GM12878 (cell line): ENCODE measurements around the gene SPOCK1. TPM values are rescaled to one million over a fixed set of nuclear protein-coding genes. Genes with fewer than 3 reads are reported as not detected.

Experiments
- ATAC-seq: fragments of 200-7000 bp; cut with Tn5 transposase; 3 replicates; pipeline ENCODE4 v1.9.1; 2020; ENCODE audit warnings: mild to moderate bottlenecking, moderate library complexity
- BruUV-seq: library from RNA; stranded (reverse); fragments of 400-500 nt; replicated peaks from 2 replicates; lab custom pipeline; 2021; lab: Mats Ljungman, UMichigan
- CTCF ChIA-PET: fragments of 300-600 bp; sonication (Branson Sonifier 250); formaldehyde crosslinking; extraction: SDS; loops from one replicate; lab custom pipeline; 2021; ENCODE audit warnings: inconsistent platforms; lab: Yijun Ruan, JAX
- POLR2A ChIA-PET: fragments of 350-600 bp; formaldehyde crosslinking; extraction: SDS; loops from one replicate; lab custom pipeline; 2021; ENCODE audit warnings: inconsistent platforms; lab: Charles Lee
- RAD21 ChIA-PET: fragments of 300-600 bp; sonication (Branson Sonifier 250); formaldehyde crosslinking; loops from one replicate; lab custom pipeline; 2023; ENCODE audit warnings: antibody characterized with exemption; ENCODE audit not compliant: unreplicated experiment; lab: Charles Lee
- SMC1A ChIA-PET: fragments of 300-600 bp; sonication (Branson Sonifier 250); formaldehyde crosslinking; loops from one replicate; lab custom pipeline; 2023; ENCODE audit not compliant: unreplicated experiment, uncharacterized antibody; lab: Charles Lee
- DNase-seq: peaks from one replicate; pipeline ENCODE4 v3.0.0-alpha.2; 2011; ENCODE audit warnings: low read depth, low spot score
- FAIRE-seq: peaks from 3 replicates; lab custom pipeline; 2011; peaks lifted over from hg19 to GRCh38; lab: Jason Lieb, UNC
- H2AFZ ChIP-seq: 2 replicates; pipeline ENCODE4 v1.6.0; 2011; ENCODE audit warnings: low read depth, low read length, control low read depth; ENCODE audit not compliant: control insufficient read depth
- H3K27ac ChIP-seq: 2 replicates; pipeline ENCODE4 v1.5.1; 2011; ENCODE audit warnings: control low read depth; ENCODE audit not compliant: control insufficient read depth, insufficient read depth
- H3K27me3 ChIP-seq, 2 experiments: replicated peaks in 1 of 2; 2 replicates each; pipeline versions ENCODE4 v1.6.0 to v1.6.1; 2011; ENCODE audit warnings: low read length in 1 of 2; ENCODE audit not compliant: control insufficient read depth in 2 of 2, insufficient read depth in 2 of 2
- H3K36me3 ChIP-seq, 2 experiments: 2 replicates each; pipeline ENCODE4 v1.5.1; 2011; ENCODE audit warnings: low read length in 1 of 2; ENCODE audit not compliant: control insufficient read depth in 2 of 2, insufficient read depth in 2 of 2
- H3K4me1 ChIP-seq: 2 replicates; pipeline ENCODE4 v1.6.1; 2011; ENCODE audit warnings: mild to moderate bottlenecking, low read length, moderate library complexity, mixed read lengths; ENCODE audit not compliant: control insufficient read depth, insufficient read depth
- H3K4me2 ChIP-seq: 2 replicates; pipeline ENCODE4 v1.6.0; 2011; ENCODE audit warnings: control low read depth; ENCODE audit not compliant: control insufficient read depth, insufficient read depth
- H3K4me3 ChIP-seq: fragments of 200-600 bp; sonication (generic); 2 replicates; pipeline ENCODE4 v1.5.1; 2016
- H3K79me2 ChIP-seq: 2 replicates; pipeline ENCODE4 v1.6.0; 2011; ENCODE audit warnings: low read length; ENCODE audit not compliant: control insufficient read depth, insufficient read depth
- H3K9ac ChIP-seq: 2 replicates; pipeline ENCODE4 v1.8.0; 2011; ENCODE audit warnings: low read length, control low read depth, mixed read lengths; ENCODE audit not compliant: control insufficient read depth, insufficient read depth
- H3K9me3 ChIP-seq: replicated peaks from 3 replicates; pipeline ENCODE4 v1.5.1; 2011; ENCODE audit warnings: mild to moderate bottlenecking, low read length; ENCODE audit not compliant: control insufficient read depth, insufficient read depth
- H4K20me1 ChIP-seq: 2 replicates; pipeline ENCODE4 v1.6.0; 2011; ENCODE audit not compliant: control insufficient read depth, insufficient read depth
- CREB1 ChIP-seq: IDR thresholded peaks from 2 replicates; pipeline ENCODE4 v1.6.1; 2012; ENCODE audit warnings: low read depth, mild to moderate bottlenecking, inconsistent platforms
- IRF4 ChIP-seq: IDR thresholded peaks from 2 replicates; pipeline ENCODE4 v1.6.1; 2011; ENCODE audit warnings: low read depth, low read length
- NBN ChIP-seq: fragments of 450-650 bp; IDR thresholded peaks from 2 replicates; pipeline ENCODE4 v1.6.1; 2016
- SREBF1 ChIP-seq: IDR thresholded peaks from 2 replicates; pipeline ENCODE4 v1.6.1; 2012; ENCODE audit warnings: mild to moderate bottlenecking, low read length
- STAT1 ChIP-seq: fragments of 450-650 bp; conservative IDR thresholded peaks from 2 replicates; pipeline ENCODE4 v1.6.1; 2014; ENCODE audit warnings: antibody characterized with exemption, mild to moderate bottlenecking
- WRNIP1 ChIP-seq: IDR thresholded peaks from 2 replicates; pipeline ENCODE4 v1.6.1; 2011; ENCODE audit warnings: low read depth, low read length, improper control_type of control experiment, borderline replicate concordance
- WGBS: methylation state at CpG from one replicate; pipeline ENCODE4 v1.1.6; 2016; ENCODE audit warnings: low lambda C conversion rate; ENCODE audit not compliant: insufficient replicate concordance, insufficient coverage; ENCODE audit errors: missing lambda C conversion rate; 5-methylcytosine and 5-hydroxymethylcytosine counted together
- in situ Hi-C: fragments of 300-500 bp; cut with MboI; formaldehyde crosslinking; loops from 9 replicates; pipeline ENCODE4 v1.14.3; 2018; ENCODE audit warnings: mixed read lengths
- intact Hi-C: fragments of 100-400 bp; cut with micrococcal nuclease; formaldehyde crosslinking; loops from one replicate; pipeline ENCODE4 v1.14.2; 2022; ENCODE audit not compliant: unreplicated experiment
- polyA plus RNA-seq, 11 experiments: library from polyadenylated mRNA; depleted of rRNA in 4 of 11; unstranded in 6 of 11; stranded (reverse) in 5 of 11; fragments of >200 nt; fragmentation: Nextera tagmentation in 4 of 11; fragmentation: Illumina TruSeq in 1 of 11; extraction: Ambion mirVana in 4 of 11; extraction: Trizol in 1 of 11; gene quantifications; 1 replicate in 1 of 11; 2 replicates in 10 of 11; pipeline versions ENCODE4 v1.2.1 to v1.2.3, GENCODE V29; 2011 to 2016; ENCODE audit warnings: inconsistent platforms in 2 of 11, missing spikeins in 2 of 11, low read depth in 1 of 11
- total RNA-seq, 4 experiments: library from RNA; depleted of rRNA in 3 of 4; stranded (reverse); fragments of >200 nt in 3 of 4; fragmentation: Illumina TruSeq in 1 of 4; extraction: Trizol in 1 of 4; gene quantifications; 2 replicates each; pipeline versions ENCODE4 v1.2.1 to v1.2.3, GENCODE V29; 2013 to 2021
- TF ChIP-seq, protein P1 (sequence below): fragments of 450-650 bp; IDR thresholded peaks from 2 replicates; pipeline ENCODE4 v1.6.1; 2018; ENCODE audit warnings: mild to moderate bottlenecking, low read depth, moderate library complexity; ENCODE audit not compliant: partially characterized antibody
- TF ChIP-seq, protein P2 (sequence below): fragments of 450-650 bp; IDR thresholded peaks from 2 replicates; pipeline ENCODE4 v1.6.1; 2016; ENCODE audit warnings: mild to moderate bottlenecking

The SPOCK1 gene
- total and polyA plus RNA-seq, 10 of the 15 experiments (the other 5 are each of a cell fraction or from before 2014, with no cell fraction given), result 0.06 to 0.68 (median 0.25) TPM; not detected in 3

DNA sequence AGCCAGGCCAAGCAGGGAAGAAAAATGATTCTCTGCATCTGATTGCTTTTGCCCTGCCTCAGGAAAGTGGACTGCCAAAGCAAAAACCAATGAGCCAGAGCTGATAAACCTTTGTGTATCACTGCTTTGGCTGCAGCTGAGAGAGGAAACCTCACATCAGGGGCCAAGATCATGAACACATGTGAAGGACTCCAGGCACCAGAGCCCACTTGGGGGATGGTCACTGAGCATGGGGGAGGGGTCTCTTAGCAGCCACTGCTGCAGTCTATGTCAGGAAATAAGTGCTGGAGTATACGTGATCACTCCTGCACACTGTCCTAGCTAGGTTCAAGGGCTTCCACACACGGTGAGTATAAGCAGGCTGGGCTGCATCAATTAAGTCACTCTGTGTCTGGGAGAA lies 229.9 kb downstream of the SPOCK1 start:
- FAIRE-seq (no peak), ATAC-seq (no peak), DNase-seq (no peak)
- no peak overlapping the region for H3K4me3 ChIP-seq
- no peaks in the 10 kb centered on the region for H3K79me2 ChIP-seq
- no peak overlapping the region for H3K27ac ChIP-seq
- ChIA-PET SMC1A (no interaction called here), CTCF (interaction anchor here (0.8 kb wide), 1 partner anchor 50 kb away, joined by 3 read pairs; no protein-coding TSS in a partner anchor), POLR2A (no interaction called here), RAD21 (no interaction called here)
- H3K27me3 ChIP-seq, result peaks cover 0 to 2% of the 10 kb centered on the region in 2 experiments; a peak in 1 of 4 replicates
- no peaks in the 10 kb centered on the region for H3K9me3 ChIP-seq
- BruUV-seq, result no TSS peak
- H2AFZ ChIP-seq, result no peak overlapping the region
- H3K9ac ChIP-seq, result no peak overlapping the region
- no peaks in the 10 kb centered on the region for H3K4me1 ChIP-seq
- no peaks in the 10 kb centered on the region for H3K36me3 ChIP-seq
- no peak overlapping the region for H3K4me2 ChIP-seq
- TF ChIP-seq WRNIP1 (no peak), IRF4 (no peak), STAT1 (no peak), NBN (no peak), CREB1 (no peak), SREBF1 (no peak)
- TF ChIP-seq, protein P1, sequence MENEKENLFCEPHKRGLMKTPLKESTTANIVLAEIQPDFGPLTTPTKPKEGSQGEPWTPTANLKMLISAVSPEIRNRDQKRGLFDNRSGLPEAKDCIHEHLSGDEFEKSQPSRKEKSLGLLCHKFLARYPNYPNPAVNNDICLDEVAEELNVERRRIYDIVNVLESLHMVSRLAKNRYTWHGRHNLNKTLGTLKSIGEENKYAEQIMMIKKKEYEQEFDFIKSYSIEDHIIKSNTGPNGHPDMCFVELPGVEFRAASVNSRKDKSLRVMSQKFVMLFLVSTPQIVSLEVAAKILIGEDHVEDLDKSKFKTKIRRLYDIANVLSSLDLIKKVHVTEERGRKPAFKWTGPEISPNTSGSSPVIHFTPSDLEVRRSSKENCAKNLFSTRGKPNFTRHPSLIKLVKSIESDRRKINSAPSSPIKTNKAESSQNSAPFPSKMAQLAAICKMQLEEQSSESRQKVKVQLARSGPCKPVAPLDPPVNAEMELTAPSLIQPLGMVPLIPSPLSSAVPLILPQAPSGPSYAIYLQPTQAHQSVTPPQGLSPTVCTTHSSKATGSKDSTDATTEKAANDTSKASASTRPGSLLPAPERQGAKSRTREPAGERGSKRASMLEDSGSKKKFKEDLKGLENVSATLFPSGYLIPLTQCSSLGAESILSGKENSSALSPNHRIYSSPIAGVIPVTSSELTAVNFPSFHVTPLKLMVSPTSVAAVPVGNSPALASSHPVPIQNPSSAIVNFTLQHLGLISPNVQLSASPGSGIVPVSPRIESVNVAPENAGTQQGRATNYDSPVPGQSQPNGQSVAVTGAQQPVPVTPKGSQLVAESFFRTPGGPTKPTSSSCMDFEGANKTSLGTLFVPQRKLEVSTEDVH, result no peak
- TF ChIP-seq, protein P2, sequence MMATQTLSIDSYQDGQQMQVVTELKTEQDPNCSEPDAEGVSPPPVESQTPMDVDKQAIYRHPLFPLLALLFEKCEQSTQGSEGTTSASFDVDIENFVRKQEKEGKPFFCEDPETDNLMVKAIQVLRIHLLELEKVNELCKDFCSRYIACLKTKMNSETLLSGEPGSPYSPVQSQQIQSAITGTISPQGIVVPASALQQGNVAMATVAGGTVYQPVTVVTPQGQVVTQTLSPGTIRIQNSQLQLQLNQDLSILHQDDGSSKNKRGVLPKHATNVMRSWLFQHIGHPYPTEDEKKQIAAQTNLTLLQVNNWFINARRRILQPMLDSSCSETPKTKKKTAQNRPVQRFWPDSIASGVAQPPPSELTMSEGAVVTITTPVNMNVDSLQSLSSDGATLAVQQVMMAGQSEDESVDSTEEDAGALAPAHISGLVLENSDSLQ, result no peak
- WGBS, result 0% methylated on average over 2 of the region's 2 CpGs
- no peaks in the 10 kb centered on the region for H4K20me1 ChIP-seq
- intact Hi-C loops, result no loop called here
- in situ Hi-C loops, result no loop called here
